Esophagus muscularis mucosa (tissue), 4 donors: ENCODE data around the gene FAM3C. TPM values are rescaled to one million over a fixed set of nuclear protein-coding genes. Genes with fewer than 3 reads are reported as not detected.
"Not testable (repeated sequence)": the region's sequence is repeated elsewhere in the genome, so short reads cannot be mapped to it uniquely, and the experiment has no call there.

ENCODE experiments used
- DNase-seq: peaks from one replicate; pipeline ENCODE4 v3.0.0-alpha.2; 2017; ENCODE audit errors: extremely low spot score
- H3K27ac ChIP-seq, 4 donors: fragments of 200-600 bp; sonication (generic); replicated peaks in 1 of 4; 1 replicate in 3 of 4; 2 replicates in 1 of 4; pipeline ENCODE4 v1.5.1; 2016 to 2019; ENCODE audit warnings: mild to moderate bottlenecking in 1 of 4
- H3K27me3 ChIP-seq, 4 donors: fragments of 200-600 bp; sonication (generic); one replicate each; pipeline versions ENCODE4 v1.5.1 to v1.6.0; 2016 to 2019
- H3K36me3 ChIP-seq, 4 donors: fragments of 200-600 bp; sonication (generic); one replicate each; pipeline ENCODE4 v1.5.1; 2016 to 2019
- H3K4me1 ChIP-seq, 4 donors: fragments of 200-600 bp; sonication (generic); one replicate each; pipeline ENCODE4 v1.5.1; 2016 to 2019
- H3K4me3 ChIP-seq, 4 donors: fragments of 200-600 bp; sonication (generic); 1 replicate in 2 of 4; 2 replicates in 2 of 4; pipeline ENCODE4 v1.5.1; 2016 to 2019; ENCODE audit warnings: mild to moderate bottlenecking in 4 of 4, moderate library complexity in 1 of 4
- H3K9me3 ChIP-seq, 4 donors: fragments of 200-600 bp; sonication (generic); 1 replicate in 3 of 4; 2 replicates in 1 of 4; pipeline ENCODE4 v1.5.1; 2016 to 2019
- CTCF ChIP-seq, 3 experiments: fragments of 200-600 bp in 2 of 3; fragments of 450-650 bp in 1 of 3; sonication (generic) in 2 of 3; IDR thresholded peaks; one replicate each; pipeline ENCODE4 v1.5.1; 2017 to 2019; ENCODE audit warnings: antibody characterized with exemption in 3 of 3, mild to moderate bottlenecking in 2 of 3, moderate library complexity in 1 of 3
- EP300 ChIP-seq: sonication (generic); formaldehyde crosslinking; IDR thresholded peaks from one replicate; pipeline ENCODE4 v1.6.1; 2017; ENCODE audit warnings: antibody characterized with exemption
- POLR2A ChIP-seq: fragments of 450-650 bp; IDR thresholded peaks from one replicate; pipeline ENCODE4 v1.6.1; 2017; ENCODE audit warnings: antibody characterized with exemption, moderate library complexity, mild to moderate bottlenecking, low read depth
- POLR2AphosphoS5 ChIP-seq, 2 donors: sonication (generic); formaldehyde crosslinking; IDR thresholded peaks; one replicate each; pipeline ENCODE4 v1.6.1; 2017; ENCODE audit warnings: antibody characterized with exemption in 2 of 2
- WGBS: methylation state at CpG from one replicate; pipeline ENCODE4 v1.1.5; 2018; 5-methylcytosine and 5-hydroxymethylcytosine counted together
- intact Hi-C: fragments of 100-400 bp; cut with DNase I; formaldehyde crosslinking; loops from one replicate; pipeline ENCODE4 v1.15.1; 2023
- total RNA-seq, 4 donors: library from RNA; depleted of rRNA; stranded (reverse); fragments of >200 nt; gene quantifications; one replicate each; pipeline versions ENCODE4 v1.1.0 to v1.2.1, GENCODE V29; 2016

FAM3C gene
- total RNA-seq, 4 donors from 2014 or later, result 26.6 to 41.9 (median 30.7) TPM

GRCh38 chr7:121431996-121432395 is 35.9 kb upstream of the FAM3C start:
- Histone ChIP-seq H3K4me3 (no peak overlapping the region), H3K4me1 (no peaks in the 10 kb centered on the region), H3K9me3 (no peaks in the 10 kb centered on the region), H3K27ac (no peak overlapping the region), H3K27me3 (no peaks in the 10 kb centered on the region), H3K36me3 (no peaks in the 10 kb centered on the region)
- DNase-seq, result no peak
- 92% methylated on average over 2 of the region's 2 CpGs for WGBS
- intact Hi-C loops, result no loop called here
- TF ChIP-seq EP300, result no peak
- no peak for TF ChIP-seq POLR2AphosphoS5 (IDR thresholded peaks at IDR 0.05)
- TF ChIP-seq POLR2A, result no peak
- TF ChIP-seq CTCF (IDR thresholded peaks at IDR 0.05), result no peak

- Histone ChIP-seq H3K9me3 (no peaks in the 10 kb centered on the region), H3K36me3 (no peaks in the 10 kb centered on the region), H3K27me3 (no peaks in the 10 kb centered on the region), H3K27ac (no peak overlapping the region), H3K4me3 (no peak overlapping the region), H3K4me1 (no peaks in the 10 kb centered on the region)
- DNase-seq, result no peak
- intact Hi-C loops, result no loop called here
- WGBS, result 87% methylated on average over 2 of the region's 2 CpGs
- TF ChIP-seq POLR2A (no peak), CTCF (IDR thresholded peaks at IDR 0.05) (no peak), POLR2AphosphoS5 (IDR thresholded peaks at IDR 0.05) (no peak), EP300 (no peak)
Measured at GRCh38 chr7:121431389-121431995, 35.4 kb upstream of the FAM3C start.

GRCh38 chr7:121430558-121430957 is 34.5 kb upstream of the FAM3C start:
- H3K27me3 ChIP-seq, result no peaks in the 10 kb centered on the region
- H3K4me1 ChIP-seq, result no peaks in the 10 kb centered on the region
- H3K27ac ChIP-seq, result no peak overlapping the region
- intact Hi-C loops, result no loop called here
- DNase-seq, result no peak
- 83% methylated on average over 1 of the region's 1 CpG for WGBS
- H3K36me3 ChIP-seq, result no peaks in the 10 kb centered on the region
- no peaks in the 10 kb centered on the region for H3K9me3 ChIP-seq
- H3K4me3 ChIP-seq, result no peak overlapping the region
- TF ChIP-seq EP300 (no peak), POLR2AphosphoS5 (IDR thresholded peaks at IDR 0.05) (no peak), POLR2A (no peak)

- Histone ChIP-seq H3K36me3 (no peaks in the 10 kb centered on the region), H3K4me3 (no peak overlapping the region), H3K27me3 (no peaks in the 10 kb centered on the region), H3K27ac (no peak overlapping the region), H3K9me3 (no peaks in the 10 kb centered on the region), H3K4me1 (no peaks in the 10 kb centered on the region)
- intact Hi-C loops, result no loop called here
- DNase-seq, result no peak
- TF ChIP-seq POLR2AphosphoS5 (IDR thresholded peaks at IDR 0.05), result no peak
- TF ChIP-seq EP300, result no peak
- no peak for TF ChIP-seq CTCF (IDR thresholded peaks at IDR 0.05)
Measured at GRCh38 chr7:121429798-121430197, 33.7 kb upstream of the FAM3C start.

DNA sequence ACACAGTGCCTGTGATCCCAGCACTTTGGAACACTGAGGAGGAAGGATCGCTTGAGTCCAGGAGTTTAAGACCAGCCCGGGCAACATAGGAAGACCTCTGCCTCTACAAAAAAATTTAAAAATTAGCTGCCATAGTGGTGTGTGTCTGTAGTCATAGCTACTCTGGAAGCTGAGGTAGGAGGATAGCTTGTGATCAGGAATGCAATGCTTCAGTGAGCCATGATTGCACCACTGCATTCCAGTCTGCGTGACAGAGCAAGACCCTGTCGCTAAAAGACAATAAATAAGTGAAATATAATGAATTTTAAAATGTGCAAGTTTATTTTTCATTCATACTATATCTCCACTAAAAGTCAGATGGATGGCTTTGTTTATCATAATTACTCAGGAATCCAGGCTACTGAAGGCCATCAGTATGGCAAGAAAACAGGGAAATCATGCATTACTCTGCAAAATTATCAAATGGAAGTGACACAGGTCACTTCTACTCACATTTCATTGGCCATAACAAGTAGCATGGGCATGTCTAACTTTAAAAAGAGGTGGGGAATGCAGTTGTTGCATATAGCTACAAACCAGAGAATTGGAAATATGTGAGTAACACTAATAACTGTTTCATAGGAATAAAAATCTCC is 32.9 kb upstream of the FAM3C start:
- H3K9me3 ChIP-seq, result no peaks in the 10 kb centered on the region
- WGBS, result 79% methylated on average over 4 of the region's 4 CpGs
- no peak overlapping the region for H3K4me3 ChIP-seq
- no peak overlapping the region for H3K27ac ChIP-seq
- no peaks in the 10 kb centered on the region for H3K4me1 ChIP-seq
- H3K36me3 ChIP-seq, result no peaks in the 10 kb centered on the region
- no peak for DNase-seq
- intact Hi-C loops, result no loop called here
- TF ChIP-seq POLR2A (no peak), EP300 (no peak), CTCF (IDR thresholded peaks at IDR 0.05) (no peak), POLR2AphosphoS5 (IDR thresholded peaks at IDR 0.05) (no peak)
- H3K27me3 ChIP-seq, result no peaks in the 10 kb centered on the region

- H3K27me3 ChIP-seq, H3K9me3 ChIP-seq, DNase-seq, H3K4me1 ChIP-seq, H3K36me3 ChIP-seq, H3K4me3 ChIP-seq, intact Hi-C loops, H3K27ac ChIP-seq: not testable (repeated sequence)
- WGBS, result 94% methylated on average over 17 of the region's 17 CpGs
Measured at GRCh38 chr7:121421743-121422142, 25.6 kb upstream of the FAM3C start.
